Fibroblast of skin of left biceps (primary cell): ENCODE measurements around the gene HCST.
"Not testable (repeated sequence)": the region's sequence is repeated elsewhere in the genome, so short reads cannot be mapped to it uniquely, and the experiment has no call there.

Experiments
- DNase-seq, 2 experiments: peaks; one replicate each; pipeline ENCODE4 v3.0.0-alpha.2; 2013; ENCODE audit warnings: low read depth in 2 of 2

HCST gene, protein sequence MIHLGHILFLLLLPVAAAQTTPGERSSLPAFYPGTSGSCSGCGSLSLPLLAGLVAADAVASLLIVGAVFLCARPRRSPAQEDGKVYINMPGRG

DNA sequence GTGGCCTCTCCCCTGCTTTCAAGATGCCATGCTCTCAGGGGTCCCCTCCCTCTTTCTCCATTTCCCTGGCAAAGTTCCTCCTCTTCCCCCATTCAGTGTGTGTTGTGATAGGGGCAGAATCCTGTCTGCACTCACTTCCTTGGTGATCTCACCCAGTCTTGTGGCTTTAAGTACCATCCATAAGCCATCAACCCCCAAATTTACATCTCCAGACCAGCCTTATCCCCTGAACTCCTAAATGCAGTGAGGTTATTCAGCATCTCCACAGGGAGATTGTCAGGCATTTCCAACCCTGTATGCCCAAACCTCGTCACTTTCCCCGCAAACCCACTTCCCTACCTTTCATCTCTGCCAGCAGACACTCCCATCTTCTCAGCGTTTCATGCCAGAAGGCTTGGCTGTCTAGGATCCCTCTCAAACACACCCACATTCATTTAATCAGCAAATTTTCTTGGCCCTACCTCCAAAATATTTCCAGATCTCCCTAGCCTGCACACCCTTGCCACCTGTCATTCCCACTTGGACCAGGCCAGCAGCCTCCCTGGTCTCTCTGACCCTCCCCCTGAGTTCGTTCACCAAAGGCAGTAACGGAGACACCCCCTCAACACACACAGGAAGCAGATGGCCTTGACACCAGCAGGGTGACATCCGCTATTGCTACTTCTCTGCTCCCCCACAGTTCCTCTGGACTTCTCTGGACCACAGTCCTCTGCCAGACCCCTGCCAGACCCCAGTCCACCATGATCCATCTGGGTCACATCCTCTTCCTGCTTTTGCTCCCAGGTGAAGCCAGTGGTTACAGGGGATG lies at the start of gene HCST:
Gene HCST, plus strand, starts transcription at position 676 of the 808 bp plus-strand sequence. Its CDS starts 65 bp downstream, at position 741.
- DNase-seq: no peak

DNA sequence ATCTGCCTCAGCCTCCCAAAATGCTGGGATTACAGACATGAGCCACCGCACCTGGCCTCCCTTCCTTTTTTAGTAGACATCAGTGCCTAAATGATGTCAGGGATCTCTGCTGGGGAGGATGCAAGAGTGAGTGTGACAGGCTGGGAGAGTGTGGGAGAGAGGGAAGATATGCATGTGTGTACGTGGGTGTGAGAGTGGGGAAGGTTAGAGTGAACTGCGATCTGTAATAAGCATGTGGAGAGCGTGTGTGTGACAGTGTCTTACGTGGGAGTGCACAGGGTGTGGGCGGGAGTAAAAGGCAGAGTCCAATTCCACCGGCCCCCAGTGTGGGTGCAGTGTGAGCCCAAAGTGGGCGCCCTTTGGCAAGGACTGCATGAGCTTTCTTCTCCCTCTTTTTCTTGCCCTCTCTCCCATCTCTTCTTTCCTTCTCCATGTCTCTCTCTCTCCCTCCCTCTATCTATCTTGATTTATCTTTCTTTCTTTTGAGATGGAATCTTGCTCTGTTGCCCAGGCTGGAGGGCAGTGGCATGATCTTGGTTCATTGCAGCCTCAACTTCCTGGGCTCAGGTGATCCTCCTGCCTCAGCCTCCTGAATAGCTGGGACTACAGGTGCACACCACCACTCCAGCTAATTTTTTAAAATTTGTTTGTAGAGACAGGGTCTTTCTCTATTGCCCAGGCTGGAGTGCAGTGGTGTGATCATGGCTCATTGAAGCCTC lies 49.1 kb upstream of the HCST start:
- DNase-seq: no peak

DNA sequence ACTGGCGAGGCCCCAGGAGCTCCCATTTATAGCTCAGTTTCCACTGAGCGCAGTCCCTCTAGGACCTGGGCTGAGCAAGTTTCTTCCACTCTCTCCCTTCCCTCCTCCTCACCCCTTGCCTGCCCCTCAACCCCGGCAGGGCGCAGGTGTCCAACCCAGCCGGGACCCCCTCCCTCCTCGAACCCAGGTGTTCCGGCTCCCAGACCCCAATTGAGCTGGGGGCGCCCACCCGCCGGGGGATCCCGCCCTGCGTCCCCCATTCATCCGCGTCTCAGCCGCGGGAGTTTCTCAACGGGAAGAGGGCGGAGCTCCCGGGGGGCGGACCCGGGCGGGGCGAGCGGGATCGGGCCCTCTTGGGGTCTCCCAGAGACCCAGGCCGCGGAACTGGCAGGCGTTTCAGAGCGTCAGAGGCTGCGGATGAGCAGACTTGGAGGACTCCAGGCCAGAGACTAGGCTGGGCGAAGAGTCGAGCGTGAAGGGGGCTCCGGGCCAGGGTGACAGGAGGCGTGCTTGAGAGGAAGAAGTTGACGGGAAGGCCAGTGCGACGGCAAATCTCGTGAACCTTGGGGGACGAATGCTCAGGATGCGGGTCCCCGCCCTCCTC lies 45.7 kb upstream of the HCST start, which contains the start of gene KIRREL2:
Gene KIRREL2, plus strand, starts transcription at position 366 of the 604 bp plus-strand sequence. Its CDS starts 209 bp downstream, at position 575.
- no peak for DNase-seq

DNA sequence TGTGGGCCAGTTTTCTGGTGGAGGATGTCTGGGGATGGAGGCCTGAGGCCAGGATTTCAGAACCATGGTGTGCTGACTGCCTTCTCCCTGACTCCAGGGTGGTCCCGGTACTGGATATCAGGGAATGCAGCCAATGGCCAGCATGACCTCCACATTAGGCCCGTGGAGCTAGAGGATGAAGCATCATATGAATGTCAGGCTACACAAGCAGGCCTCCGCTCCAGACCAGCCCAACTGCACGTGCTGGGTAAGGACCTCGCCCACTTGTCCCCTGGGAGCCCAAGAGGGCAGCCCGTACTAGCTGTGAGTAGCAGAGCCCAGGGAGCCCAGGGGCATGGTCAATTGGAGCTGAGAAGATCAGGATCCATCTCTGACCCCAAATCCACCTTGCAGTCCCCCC lies 44.0 kb upstream of the HCST start:
- no peak for DNase-seq

DNA sequence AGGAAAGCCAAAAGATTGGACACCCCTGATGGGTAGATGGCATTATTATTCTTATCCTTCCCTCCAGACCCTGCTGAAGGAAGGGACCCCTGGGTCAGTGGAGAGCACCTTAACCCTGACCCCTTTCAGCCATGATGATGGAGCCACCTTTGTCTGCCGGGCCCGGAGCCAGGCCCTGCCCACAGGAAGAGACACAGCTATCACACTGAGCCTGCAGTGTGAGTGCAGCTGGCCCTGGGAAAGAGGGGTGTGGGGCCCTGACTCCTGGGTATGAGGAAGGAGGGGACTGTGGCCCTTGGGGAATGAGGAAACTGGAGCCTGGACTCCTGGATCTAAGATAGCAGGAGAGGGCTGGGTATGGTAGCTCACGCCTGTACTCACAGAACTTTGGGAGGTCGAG lies 42.9 kb upstream of the HCST start:
- DNase-seq: no peak

DNA sequence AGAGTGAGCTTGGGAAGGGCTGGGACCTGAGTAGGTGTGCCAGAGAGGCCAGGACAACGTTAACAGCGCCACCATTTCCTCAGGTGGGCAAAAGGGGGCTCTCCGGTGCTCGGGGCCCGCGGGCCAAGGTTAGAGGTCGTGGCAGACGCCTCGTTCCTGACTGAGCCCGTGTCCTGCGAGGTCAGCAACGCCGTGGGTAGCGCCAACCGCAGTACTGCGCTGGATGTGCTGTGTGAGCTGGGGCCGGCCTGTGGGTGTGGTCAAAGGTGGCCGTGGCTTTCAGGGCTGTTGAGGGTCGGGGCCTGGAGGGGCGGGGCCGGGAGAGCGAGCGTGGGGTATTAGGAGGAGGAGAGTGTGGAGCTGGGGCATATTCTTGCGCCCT lies 41.9 kb upstream of the HCST start:
- no peak for DNase-seq

DNA sequence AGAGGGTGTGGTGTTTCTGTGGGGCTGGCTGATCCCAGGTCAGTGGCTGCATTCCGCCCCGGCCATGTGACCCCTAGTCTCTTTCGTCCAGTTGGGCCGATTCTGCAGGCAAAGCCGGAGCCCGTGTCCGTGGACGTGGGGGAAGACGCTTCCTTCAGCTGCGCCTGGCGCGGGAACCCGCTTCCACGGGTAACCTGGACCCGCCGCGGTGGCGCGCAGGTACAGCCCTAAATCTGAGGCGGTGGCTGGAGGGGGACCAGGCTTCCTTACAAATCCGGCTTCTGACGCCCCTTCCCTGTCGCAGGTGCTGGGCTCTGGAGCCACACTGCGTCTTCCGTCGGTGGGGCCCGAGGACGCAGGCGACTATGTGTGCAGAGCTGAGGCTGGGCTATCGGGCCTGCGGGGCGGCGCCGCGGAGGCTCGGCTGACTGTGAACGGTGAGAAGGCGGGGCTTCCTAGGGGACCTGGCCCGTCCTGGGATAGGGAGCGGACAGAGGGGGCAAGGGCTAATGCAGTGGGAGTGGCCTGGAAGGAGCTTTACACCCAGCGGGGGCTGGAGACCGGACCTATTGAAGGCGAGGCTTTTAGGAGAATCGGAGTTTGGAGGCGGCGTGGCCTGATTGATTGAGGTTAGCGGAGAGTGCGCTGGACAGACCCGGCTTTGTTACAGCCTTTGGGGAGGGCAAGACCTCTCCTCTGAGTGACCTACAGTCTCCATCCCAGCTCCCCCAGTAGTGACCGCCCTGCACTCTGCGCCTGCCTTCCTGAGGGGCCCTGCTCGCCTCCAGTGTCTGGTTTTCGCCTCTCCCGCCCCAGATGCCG lies 41.3 kb upstream of the HCST start:
- no peak for DNase-seq

DNA sequence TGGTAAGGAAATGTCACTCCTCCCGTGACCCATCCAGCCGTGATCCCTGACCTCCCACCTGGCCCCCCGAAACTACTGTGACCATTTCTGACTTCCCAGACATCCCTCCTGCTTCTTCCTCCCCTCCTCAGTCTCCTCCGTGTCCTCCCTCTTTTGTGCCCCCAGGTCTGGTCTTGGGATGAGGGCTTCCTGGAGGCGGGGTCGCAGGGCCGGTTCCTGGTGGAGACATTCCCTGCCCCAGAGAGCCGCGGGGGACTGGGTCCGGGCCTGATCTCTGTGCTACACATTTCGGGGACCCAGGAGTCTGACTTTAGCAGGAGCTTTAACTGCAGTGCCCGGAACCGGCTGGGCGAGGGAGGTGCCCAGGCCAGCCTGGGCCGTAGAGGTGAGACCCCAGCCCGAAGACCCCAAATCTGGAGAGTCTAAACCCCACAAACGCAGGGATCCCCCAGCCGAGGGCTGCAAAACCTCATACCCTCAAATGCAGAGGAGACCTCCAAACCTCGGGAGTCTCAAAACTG lies 40.6 kb upstream of the HCST start:
- DNase-seq: no peak

DNA sequence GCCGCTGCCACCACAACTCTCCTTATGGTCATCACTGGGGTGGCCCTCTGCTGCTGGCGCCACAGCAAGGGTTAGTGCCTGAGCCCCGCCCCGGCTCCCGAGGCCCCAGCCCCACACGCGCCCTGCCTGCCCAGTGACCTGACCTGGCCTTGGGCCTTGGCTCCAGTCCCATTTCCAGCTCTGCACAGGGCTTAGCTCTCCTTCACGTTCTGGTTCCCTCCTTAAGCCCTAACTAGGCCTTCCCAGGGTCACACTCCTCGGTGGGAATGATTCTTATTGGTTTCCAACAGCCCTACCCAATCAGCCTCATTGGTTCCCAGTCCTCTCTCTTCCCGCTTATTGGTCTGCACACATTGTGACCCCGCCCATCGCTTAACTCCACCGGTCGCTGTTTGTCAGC lies 39.8 kb upstream of the HCST start:
- no peak for DNase-seq

DNA sequence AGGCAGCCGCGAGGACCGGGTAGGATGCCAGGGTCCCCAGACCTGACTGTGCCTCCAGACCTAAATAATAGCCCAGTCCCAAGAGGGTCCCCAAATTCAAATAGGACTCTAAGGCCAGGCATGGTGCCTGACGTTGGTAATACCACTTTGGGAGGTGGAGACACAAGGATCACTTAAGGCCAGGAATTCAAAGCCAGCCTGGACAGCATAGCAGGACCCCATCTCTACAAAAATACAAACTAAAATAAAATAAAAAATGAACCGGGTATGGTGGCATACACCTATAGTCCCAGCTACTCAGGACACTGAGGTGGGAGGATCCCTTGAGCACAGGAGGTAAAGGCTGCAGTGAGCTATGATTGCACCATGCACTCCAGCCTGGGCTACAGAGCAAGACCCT lies 39.3 kb upstream of the HCST start:
- DNase-seq: no peak

DNA sequence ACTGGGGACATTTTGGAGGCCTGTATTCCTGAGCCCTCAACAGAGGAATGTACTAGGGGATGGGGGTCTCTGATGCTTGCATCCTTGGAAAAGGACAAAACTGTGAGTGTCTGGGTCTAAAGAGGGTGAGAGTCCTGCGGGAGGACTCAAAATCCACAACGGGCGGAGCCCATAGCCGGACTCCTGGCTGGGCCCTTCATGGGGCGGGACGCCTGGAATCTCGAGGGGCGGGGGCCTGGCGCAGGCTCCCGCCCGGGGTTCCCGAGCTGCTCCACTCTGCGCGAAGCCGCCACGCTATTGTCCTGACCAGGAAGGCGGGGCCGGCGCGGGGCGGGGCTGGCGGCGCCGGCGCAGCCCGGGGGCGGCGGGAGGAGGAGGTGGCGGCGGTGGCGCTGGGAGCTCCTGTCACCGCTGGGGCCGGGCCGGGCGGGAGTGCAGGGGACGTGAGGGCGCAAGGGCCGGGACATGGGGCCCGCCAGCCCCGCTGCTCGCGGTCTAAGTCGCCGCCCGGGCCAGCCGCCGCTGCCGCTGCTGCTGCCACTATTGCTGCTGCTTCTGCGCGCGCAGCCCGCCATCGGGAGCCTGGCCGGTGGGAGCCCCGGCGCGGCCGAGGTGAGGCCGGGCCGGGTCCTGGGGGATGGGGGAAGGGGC lies 34.0 kb upstream of the HCST start, which contains the start of gene APLP1:
Gene APLP1, plus strand, starts transcription at position 403 of the 651 bp plus-strand sequence. Its CDS starts 63 bp downstream, at position 466.
- DNase-seq: no peak

DNA sequence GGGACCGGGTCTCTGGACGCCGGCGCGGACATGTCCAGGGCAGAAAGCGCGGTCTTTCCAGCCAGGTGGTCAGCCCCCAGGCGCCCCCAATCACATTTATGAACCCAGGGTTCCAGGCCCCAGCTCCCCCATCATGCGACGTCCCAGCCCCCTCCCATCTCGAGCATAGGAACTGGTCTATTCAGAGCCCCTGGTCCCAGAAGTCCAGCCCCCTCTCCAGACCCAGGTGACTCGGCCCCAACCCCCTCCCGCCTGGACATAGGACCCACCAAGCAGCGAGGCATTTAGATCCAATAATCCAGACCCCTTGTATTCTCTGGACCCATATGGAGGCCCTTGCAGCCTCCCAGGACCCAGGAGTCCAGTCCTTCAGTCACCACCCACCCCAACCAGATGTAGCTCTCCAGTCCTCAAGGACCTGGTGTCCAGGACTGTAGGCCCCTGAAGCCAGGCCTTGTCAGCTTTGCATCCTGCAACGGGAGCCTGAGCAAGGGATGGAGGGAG lies 33.5 kb upstream of the HCST start:
- no peak for DNase-seq

DNA sequence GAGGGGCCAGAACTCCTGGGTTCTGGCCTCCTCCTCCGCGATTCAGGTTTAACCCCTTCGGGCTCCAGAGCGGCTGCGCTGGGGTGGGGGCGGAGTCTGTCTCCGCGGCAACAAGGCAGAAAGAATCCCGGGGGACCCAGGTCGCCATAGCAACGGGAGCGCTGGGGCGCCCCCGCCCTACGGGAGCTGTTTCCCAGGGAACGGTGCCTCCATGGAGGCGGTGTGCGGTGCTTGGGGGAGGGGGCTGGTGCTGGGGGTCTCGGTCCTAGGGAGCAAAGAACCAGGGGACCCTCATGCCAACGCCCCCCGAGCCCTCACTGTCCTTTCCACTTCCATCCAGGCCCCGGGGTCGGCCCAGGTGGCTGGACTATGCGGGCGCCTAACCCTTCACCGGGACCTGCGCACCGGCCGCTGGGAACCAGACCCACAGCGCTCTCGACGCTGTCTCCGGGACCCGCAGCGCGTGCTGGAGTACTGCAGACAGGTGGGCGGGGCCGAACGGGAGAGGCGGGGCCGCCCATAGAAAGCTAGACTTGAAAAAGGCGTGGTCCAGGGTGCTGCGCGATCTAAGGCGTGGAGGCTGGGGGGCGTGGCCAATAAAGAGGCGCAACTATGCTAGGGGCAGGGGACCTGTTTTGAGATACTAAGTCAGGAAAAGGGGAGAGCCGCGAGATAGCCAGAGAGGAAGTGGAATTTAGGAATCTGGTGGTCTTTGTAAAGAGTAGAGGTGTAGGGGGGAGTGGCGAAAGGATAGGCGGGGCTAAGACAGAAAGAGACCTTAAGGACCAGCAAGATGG lies 32.8 kb upstream of the HCST start:
- DNase-seq: peak; percentile 9 to 11

DNA sequence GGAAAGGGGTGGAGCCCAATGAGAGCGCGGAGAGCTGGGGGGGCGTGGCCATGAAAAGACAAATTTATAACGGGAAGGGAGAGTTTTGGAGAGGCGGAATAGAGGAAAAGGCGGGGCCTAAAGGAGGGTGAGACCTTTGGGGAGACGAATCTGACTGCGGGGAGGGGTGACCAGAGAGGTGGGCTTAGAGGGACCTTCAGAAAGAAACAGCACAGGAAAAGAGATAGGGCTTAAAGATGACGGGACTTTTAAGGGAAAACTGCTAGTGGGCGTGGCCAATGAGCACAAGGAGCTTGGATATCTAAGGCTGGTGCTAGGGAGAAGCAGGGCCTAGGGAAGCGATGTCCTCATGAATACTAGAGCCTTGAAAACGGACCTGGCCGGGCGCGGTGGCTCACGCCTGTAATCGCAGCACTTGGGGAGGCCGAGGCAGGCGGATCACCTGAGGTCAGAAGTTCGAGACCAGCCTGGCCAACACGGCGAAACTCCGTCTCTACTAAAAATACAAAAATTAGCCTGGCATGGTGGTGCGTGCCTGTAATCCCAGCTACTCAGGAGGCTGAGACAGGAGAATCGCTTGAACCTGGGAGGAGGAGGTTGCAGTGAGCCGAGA lies 32.1 kb upstream of the HCST start:
- DNase-seq: not testable (repeated sequence)

DNA sequence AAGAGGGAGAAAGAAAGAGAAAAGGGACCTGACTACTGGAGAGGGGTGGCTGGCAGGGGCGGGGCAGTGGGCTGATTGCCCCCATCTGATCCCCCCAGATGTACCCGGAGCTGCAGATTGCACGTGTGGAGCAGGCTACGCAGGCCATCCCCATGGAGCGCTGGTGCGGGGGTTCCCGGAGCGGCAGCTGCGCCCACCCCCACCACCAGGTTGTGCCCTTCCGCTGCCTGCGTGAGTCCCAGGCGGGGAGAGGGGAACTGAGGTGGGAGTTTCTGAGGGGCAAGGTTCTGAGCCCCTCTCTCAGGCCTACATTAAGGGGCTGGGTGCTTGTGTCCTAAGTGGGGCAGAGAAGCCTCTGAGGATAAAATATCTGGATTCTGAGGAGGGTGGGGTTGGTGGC lies 31.5 kb upstream of the HCST start:
- no peak for DNase-seq

DNA sequence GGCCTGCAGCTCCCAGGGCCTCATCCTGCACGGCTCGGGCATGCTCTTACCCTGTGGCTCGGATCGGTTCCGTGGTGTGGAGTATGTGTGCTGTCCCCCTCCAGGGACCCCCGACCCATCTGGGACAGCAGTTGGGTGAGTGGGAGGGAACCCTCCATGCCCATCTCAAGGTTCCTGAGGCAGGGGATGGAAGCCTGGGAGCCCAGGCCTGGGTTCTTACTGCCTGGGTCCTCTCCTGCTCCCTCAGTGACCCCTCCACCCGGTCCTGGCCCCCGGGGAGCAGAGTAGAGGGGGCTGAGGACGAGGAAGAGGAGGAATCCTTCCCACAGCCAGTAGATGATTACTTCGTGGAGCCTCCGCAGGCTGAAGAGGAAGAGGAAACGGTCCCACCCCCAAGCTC lies 30.7 kb upstream of the HCST start:
- no peak for DNase-seq

DNA sequence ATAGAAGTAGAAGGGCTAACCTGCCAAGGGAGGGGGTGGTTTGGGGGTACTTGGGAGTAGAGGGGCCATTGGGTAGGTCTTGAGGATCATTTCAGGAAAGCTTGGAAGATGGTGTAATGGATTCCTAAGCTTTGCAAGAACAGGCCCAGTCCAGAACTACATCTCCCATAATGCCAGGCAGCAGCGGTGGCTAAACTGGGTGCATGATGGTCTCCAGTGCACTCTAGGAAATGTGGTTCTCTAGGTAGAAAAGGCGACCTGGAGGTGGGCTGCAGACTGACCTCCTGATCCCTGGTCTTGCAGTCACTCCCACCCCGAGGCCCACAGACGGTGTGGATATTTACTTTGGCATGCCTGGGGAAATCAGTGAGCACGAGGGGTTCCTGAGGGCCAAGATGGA lies 30.1 kb upstream of the HCST start:
- no peak for DNase-seq

DNA sequence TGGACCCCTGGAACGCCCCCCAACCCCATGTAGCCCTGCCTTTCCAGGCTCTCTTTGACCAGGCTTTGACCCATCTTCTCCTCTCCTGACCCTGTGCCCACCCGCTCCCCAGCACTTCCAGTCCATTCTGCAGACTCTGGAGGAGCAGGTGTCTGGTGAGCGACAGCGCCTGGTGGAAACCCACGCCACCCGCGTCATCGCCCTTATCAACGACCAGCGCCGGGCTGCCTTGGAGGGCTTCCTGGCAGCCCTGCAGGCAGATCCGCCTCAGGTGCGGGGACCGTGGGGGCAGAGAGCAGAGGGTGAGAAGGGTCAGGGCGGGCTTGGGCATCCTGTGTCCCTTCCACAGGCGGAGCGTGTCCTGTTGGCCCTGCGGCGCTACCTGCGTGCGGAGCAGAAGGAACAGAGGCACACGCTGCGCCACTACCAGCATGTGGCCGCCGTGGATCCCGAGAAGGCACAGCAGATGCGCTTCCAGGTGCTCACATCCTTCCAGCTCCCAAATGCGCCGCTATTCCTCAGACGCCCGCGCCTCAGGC lies 27.9 kb upstream of the HCST start:
- no peak for DNase-seq

DNA sequence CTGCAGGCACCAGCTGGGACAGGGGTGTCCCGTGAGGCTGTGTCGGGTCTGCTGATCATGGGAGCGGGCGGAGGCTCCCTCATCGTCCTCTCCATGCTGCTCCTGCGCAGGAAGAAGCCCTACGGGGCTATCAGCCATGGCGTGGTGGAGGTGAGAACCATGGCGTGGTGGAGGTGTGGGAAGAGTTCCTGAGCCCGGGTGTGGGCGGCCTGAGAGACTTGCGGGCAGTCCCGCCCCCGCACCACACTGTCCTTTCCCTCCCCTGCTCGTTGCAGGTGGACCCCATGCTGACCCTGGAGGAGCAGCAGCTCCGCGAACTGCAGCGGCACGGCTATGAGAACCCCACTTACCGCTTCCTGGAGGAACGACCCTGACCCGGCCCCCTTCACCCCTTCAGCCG lies 23.3 kb upstream of the HCST start:
- DNase-seq: no peak
